ENCODE results near the gene EPB41L5.
"Not testable (repeated sequence)": the region's sequence is repeated elsewhere in the genome, so short reads cannot be mapped to it uniquely, and the experiment has no call there.

EPB41L5 gene

DNA sequence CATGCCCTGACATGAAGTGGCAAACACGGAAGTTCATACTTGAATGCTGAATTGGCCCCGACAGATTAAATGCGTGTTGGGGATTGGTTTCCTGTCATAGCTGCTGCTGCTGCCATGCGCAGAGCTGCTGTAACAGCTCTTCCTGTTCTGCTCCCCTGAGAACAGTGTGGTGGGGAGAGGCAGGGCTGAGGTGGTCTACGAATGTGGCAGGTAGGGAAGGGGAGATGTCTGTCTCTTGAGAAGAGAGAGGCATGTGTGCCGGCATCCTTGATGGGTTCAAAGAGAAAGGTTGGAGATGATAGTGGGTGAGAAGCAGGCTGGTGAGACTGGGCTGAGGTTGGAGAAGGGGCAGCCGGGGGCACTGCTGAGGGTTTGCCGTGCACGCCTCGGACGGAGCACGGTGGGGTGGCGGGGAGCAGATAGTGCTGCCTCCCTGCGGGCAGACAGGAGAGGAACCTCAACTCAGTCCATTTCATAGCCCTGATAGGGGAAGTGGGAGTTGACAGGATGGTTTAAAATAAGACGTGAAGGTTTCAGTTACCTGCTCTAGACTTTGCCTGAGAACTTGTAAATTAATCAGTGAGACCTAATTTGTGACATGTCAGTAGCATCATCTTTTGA, 164.2 kb downstream of the EPB41L5 start:
- peak overlapping the region; percentile 87 for H3K4me3 Mint-ChIP-seq
- ATAC-seq (peak; percentile 95), DNase-seq (ENCODE audit: low spot score in 2 of 2) (peak; percentile 58 to 89)
- peaks cover 10% of the 10 kb centered on the region for H3K36me3 Mint-ChIP-seq
- peaks cover 29% of the 10 kb centered on the region for H3K4me1 Mint-ChIP-seq
- H3K27ac Mint-ChIP-seq = peak overlapping the region; percentile 95
- no peaks in the 10 kb centered on the region for H3K9me3 Mint-ChIP-seq

DNA sequence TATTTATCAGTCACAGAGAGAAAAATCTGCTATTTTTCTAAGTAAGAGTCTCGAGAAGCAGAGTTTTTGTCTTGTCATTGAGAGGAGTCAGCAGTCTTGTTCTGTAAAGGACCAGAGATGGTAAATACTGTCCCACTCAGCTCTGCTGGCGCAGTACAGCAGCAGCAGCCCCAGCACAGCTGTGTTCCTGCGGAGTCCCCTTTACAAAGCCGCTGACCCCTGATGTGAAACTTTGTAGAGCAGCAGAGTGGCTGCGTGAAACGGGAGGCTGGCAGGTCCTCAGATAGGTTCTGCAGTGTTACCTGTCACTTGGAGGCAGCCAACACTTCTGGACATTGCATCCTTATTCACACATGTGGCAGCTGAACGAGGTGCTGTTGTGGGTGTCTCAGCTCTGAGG, 165.1 kb downstream of the EPB41L5 start:
- no peak for DNase-seq (ENCODE audit: low spot score in 2 of 2)
- Mint-ChIP-seq H3K4me3 (peak overlapping the region; percentile 87), H3K9me3 (no peaks in the 10 kb centered on the region), H3K36me3 (peaks cover 9% of the 10 kb centered on the region), H3K27ac (peak overlapping the region; percentile 95), H3K4me1 (peaks cover 35% of the 10 kb centered on the region)
- no peak for ATAC-seq

DNA sequence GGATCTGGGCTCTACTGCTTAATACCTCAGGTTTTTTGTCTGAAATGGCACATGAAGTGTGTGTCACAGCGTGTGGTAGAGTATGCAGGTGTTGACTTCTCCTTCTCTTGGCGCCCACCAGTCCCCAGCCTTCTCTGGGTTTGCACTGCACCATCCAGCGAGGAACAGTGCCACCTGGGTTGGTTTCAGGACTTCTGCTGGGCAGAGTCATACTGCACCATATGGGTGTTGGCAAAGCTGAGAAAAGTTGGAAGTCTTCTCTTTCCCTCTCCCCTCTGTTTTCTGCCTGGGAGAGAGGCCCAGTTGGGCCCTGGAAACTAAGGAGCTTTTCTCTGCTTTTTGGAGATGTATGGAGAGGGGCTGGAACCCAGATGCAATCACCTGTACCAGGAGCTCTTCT, 166.5 kb downstream of the EPB41L5 start:
- H3K4me1 Mint-ChIP-seq = peaks cover 40% of the 10 kb centered on the region
- no peak overlapping the region for H3K4me3 Mint-ChIP-seq
- H3K36me3 Mint-ChIP-seq = peaks cover 5% of the 10 kb centered on the region
- ATAC-seq (no peak), DNase-seq (ENCODE audit: low spot score in 2 of 2) (no peak)
- H3K9me3 Mint-ChIP-seq = no peaks in the 10 kb centered on the region
- peak overlapping the region; percentile 95 for H3K27ac Mint-ChIP-seq

DNA sequence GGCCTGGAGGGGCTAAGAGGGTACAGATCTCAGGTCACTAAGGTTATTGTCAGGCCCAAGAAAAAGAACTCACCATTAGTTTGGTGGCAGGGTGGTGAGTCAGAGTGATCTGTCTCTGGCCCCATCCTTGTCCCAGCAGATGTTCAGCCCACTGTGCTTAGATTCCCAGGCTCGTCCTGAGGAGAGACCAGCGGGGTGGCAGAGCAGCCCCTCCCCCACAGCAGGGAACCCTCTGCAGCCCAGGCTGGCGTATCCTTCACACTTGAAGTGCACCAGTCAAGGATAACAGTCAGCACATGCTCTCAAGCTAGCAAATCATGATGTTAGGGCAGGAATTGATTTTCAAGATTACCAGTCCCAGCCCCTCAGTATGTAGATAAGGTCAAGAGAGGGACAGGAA, 167.2 kb downstream of the EPB41L5 start:
- ATAC-seq = no peak
- peaks cover 5% of the 10 kb centered on the region for H3K36me3 Mint-ChIP-seq
- no peaks in the 10 kb centered on the region for H3K9me3 Mint-ChIP-seq
- peaks cover 40% of the 10 kb centered on the region for H3K4me1 Mint-ChIP-seq
- H3K4me3 Mint-ChIP-seq = no peak overlapping the region
- peak overlapping the region; percentile 95 for H3K27ac Mint-ChIP-seq
- DNase-seq (ENCODE audit: low spot score in 2 of 2) = no peak

DNA sequence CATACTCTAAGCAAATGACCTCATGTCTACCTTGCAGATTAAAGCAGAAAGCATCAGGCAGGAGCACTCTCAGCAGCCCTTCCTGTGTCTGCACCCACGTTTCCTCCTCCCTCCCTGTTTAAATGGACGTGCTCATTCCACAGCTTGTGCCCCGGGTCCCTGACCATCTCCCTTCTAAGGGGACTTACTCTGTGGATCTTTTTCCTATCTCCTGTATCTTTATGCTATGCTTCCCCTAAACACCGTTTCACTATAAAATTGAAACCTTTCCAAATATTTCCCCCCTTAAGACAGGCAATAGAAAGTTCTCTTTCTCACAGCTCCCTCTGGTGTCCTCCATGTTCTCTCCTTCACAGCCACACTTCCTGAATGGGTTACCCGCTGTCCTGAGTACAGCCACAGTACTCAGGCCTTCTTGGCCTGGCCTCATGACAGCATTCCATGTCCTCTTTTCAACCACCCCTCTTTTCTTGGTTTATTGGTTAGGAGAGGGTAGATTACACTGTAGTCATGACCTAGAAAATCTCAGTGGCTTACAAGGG, 169.2 kb downstream of the EPB41L5 start:
- Mint-ChIP-seq H3K27ac (peak overlapping the region; percentile 88), H3K4me3 (peak overlapping the region; percentile 48), H3K4me1 (peaks cover 37% of the 10 kb centered on the region), H3K9me3 (no peaks in the 10 kb centered on the region), H3K36me3 (peaks cover 2% of the 10 kb centered on the region)
- ATAC-seq (no peak), DNase-seq (ENCODE audit: low spot score in 2 of 2) (no peak)

DNA sequence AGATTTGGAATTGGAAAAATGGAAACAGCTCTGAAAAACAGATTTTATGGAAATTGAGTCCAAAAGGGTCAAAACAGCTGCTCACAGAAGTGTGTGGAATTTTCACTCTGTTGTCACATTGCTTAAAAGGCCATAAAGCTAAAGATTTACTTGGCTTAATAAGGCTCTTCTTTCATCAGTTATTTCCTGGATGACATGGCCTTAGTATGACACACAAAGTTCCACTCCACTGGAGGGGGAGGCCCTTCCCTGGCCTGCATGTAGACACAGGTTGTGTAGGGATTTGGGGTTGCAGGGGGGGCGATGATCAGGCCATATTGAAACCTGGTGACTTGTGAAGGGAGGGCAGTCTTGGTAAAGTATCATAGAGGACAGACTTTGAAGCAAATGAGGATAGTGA, 176.3 kb downstream of the EPB41L5 start:
- no peaks in the 10 kb centered on the region for H3K36me3 Mint-ChIP-seq
- no peak for DNase-seq (ENCODE audit: low spot score in 2 of 2)
- H3K4me3 Mint-ChIP-seq = no peak overlapping the region
- H3K4me1 Mint-ChIP-seq = no peaks in the 10 kb centered on the region
- peaks cover 8% of the 10 kb centered on the region for H3K9me3 Mint-ChIP-seq
- no peak for ATAC-seq
- H3K27ac Mint-ChIP-seq = no peak overlapping the region

DNA sequence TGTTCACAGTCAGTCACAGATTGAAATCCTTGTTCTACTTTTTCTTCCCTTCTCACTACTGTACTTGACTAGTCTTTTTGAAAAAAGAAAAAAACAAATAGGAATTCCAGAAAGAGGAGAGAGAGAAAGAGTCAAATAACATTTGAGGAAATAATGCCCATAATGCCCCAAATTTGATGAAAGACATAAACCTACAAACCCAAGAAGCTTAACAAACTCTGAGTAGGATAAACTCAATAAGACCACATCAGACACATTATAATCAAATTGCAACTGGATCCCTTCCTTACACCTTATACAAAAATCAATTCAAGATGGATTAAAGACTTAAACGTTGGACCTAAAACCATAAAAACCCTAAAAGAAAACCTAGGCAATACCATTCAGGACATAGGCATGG, 179.4 kb downstream of the EPB41L5 start:
- DNase-seq (ENCODE audit: low spot score in 2 of 2) (no peak), ATAC-seq (no peak)
- no peaks in the 10 kb centered on the region for H3K36me3 Mint-ChIP-seq
- no peak overlapping the region for H3K4me3 Mint-ChIP-seq
- H3K27ac Mint-ChIP-seq = no peak overlapping the region
- peaks cover 8% of the 10 kb centered on the region for H3K9me3 Mint-ChIP-seq
- H3K4me1 Mint-ChIP-seq = no peaks in the 10 kb centered on the region

DNA sequence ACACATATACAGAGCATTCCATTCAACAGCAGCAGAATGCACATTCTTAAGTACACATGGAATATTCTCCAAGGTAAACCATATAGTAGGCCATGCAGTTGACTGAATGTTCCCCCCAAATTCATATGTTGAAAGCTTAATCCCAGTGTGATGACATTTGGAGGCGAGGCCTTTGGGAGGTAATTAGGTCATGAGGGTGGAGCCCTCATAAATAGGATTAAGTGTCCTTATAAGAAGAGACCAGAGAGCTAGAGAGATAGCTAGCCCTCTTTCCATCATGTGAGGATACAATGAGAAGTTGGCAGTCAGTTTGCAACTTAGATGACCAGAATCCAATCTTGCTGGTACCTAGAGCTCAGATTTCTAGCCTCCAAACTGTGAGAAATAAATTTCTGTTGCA, 182.7 kb downstream of the EPB41L5 start:
- peaks cover 8% of the 10 kb centered on the region for H3K9me3 Mint-ChIP-seq
- DNase-seq (ENCODE audit: low spot score in 2 of 2) (no peak), ATAC-seq (no peak)
- H3K4me1 Mint-ChIP-seq = no peaks in the 10 kb centered on the region
- no peaks in the 10 kb centered on the region for H3K36me3 Mint-ChIP-seq
- no peak overlapping the region for H3K4me3 Mint-ChIP-seq
- no peak overlapping the region for H3K27ac Mint-ChIP-seq

DNA sequence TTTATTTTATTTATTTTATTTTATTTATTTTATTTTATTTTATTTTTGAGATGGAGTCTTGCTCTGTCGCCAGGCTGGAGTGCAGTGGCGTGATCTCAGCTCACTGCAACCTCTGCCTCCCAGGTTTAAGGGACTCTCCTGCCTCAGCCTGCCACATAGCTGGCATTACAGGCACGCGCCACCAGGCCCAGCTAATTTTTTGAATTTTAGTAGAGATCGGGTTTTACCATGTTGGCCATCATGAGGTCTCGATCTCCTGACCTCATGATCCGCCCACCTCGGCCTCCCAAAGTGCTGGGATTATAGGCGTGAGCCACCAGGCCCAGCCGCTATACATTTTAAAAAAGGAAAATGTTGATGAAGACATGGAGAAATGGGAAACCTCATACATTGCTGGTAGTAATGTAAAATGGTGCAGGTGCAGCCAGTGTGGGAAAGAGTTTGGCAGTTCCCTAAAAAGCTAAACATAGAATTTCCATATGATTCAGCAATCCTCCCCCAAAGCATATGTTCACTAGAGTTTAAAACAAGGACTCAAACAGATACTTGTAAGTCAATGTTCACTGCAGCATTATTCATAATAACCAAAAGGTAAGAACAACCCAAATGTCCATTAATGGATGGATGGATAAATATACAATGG, 187.1 kb downstream of the EPB41L5 start:
- H3K4me3 Mint-ChIP-seq; H3K36me3 Mint-ChIP-seq; ATAC-seq; H3K27ac Mint-ChIP-seq; H3K4me1 Mint-ChIP-seq; H3K9me3 Mint-ChIP-seq; DNase-seq (ENCODE audit: low spot score in 2 of 2): not testable (repeated sequence)

DNA sequence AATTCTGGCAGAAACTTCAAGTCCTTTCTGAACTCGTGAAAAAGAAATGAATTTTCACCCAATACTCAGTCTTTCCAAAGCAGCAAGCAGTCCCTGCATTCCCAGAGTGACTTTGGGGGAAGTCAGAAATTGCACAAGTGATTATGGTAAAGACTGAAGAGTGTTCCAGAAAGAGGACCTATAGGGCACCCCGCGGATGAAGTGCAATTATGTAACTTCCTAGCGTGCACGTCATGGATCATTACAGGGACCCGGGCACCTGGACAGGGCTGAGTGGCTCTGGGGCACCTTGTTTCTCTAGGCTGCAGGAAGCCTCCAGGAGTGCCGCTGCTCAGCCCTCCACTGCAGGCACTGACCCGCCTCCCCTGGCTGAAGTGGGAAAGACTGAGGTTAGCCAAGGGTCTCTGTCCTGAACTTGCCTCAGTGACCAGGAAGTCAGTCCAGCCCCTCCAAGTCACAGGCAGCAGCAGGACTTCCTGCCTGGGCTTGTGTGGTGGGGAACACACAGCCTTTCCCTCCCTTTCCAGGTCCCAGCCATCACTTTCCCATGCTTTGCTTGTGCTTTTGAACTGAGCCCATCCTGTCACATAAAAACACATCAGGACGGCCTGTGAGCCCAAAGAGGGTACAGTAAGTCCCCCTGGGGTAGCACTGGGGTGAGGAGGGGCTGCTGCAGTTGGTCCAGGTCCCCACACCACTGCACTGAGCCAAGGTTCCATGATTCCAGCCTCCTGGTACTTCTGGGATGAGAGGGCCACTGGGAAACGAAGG, 190.6 kb downstream of the EPB41L5 start:
- H3K36me3 Mint-ChIP-seq = no peaks in the 10 kb centered on the region
- no peaks in the 10 kb centered on the region for H3K9me3 Mint-ChIP-seq
- DNase-seq (ENCODE audit: low spot score in 2 of 2) (no peak), ATAC-seq (no peak)
- no peaks in the 10 kb centered on the region for H3K4me1 Mint-ChIP-seq
- H3K27ac Mint-ChIP-seq = no peak overlapping the region
- H3K4me3 Mint-ChIP-seq = no peak overlapping the region

DNA sequence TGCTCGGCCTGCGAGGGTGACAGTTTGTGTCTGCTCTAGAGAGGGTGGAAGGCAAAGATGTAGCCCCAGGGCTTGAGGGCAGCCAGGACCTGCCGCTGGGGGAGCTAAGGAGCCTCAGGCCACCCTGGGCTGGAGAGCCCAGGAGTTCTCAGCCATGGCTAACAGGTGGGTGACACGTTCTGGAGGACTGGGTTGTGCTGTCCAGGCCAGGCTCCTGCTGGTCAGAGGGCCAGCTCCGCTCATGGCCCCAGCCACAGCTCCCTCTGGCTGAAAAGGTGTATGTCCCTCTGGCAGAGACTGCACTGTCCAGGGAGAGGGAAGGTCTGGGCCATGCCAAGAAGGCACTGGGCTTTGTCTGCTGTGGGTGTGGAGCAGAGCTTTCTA, 191.1 kb downstream of the EPB41L5 start:
- peak; percentile 11 for ATAC-seq
- H3K4me3 Mint-ChIP-seq = no peak overlapping the region
- DNase-seq (ENCODE audit: low spot score in 2 of 2) = no peak

DNA sequence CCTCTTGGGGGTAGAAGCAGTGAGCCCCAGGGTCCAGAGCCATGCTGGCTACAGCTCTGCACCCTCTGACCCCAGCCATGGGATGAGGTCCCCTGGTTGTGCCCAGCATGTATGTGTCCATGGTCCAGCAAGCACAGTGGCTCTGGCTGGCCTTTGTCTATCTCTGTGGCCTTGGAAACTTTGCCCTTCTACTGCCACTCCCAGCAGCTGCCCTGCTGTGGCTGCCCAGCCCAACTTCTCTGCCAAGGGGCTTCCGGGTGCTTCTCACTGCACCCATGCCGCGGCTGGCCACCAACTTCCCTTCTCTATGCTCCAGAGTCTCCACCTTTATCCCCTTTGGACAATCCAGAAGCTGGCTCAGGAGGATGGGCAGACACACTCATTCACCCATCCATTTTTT, 191.5 kb downstream of the EPB41L5 start:
- H3K36me3 Mint-ChIP-seq = no peaks in the 10 kb centered on the region
- H3K27ac Mint-ChIP-seq = no peak overlapping the region
- no peak overlapping the region for H3K4me3 Mint-ChIP-seq
- no peaks in the 10 kb centered on the region for H3K4me1 Mint-ChIP-seq
- no peak for ATAC-seq
- DNase-seq (ENCODE audit: low spot score in 2 of 2) = no peak
- no peaks in the 10 kb centered on the region for H3K9me3 Mint-ChIP-seq

More for the DNA sequence above, 191.1 kb downstream of the EPB41L5 start:
- no peaks in the 10 kb centered on the region for H3K9me3 Mint-ChIP-seq
- no peak overlapping the region for H3K27ac Mint-ChIP-seq
- H3K36me3 Mint-ChIP-seq = no peaks in the 10 kb centered on the region
- no peaks in the 10 kb centered on the region for H3K4me1 Mint-ChIP-seq

DNA sequence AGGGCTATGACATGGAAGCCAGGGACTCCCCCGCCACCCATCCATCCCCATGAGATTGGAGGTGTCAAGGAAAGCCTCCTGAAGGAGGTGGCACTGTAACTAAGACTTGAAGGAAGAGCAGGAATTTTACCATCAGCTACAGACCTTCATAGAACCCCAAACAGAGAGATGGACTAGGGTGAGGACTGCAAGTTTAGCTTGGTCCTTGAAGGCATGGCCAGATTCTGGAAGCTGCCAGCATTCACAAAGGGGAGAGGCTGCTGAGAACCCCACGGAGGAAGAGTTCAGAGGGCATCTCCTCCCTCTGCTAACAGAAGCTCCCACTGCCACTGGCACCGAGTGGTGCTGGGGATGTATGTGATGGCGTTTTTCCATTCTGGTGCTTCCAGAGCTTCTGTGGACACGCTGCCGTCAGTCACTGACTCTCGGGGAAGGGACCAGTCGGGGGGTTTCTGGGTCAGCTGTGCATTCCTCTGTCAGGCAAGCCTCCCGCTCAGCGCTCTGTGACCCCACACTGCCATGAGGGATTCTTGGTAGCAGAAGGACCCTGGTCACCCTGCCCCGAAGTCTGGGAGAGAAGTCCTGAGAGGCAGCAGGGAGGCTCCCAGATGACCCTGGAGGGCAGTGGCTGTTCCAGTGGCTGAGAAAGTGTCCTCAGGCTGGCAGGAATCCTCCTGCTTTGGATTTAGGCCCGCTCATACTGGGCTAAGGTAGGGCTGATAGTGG, 192.2 kb downstream of the EPB41L5 start:
- DNase-seq (ENCODE audit: low spot score in 2 of 2) (no peak), ATAC-seq (no peak)
- H3K36me3 Mint-ChIP-seq = no peaks in the 10 kb centered on the region
- H3K4me1 Mint-ChIP-seq = no peaks in the 10 kb centered on the region
- no peak overlapping the region for H3K4me3 Mint-ChIP-seq
- no peaks in the 10 kb centered on the region for H3K9me3 Mint-ChIP-seq
- peak overlapping the region; percentile 32 for H3K27ac Mint-ChIP-seq

DNA sequence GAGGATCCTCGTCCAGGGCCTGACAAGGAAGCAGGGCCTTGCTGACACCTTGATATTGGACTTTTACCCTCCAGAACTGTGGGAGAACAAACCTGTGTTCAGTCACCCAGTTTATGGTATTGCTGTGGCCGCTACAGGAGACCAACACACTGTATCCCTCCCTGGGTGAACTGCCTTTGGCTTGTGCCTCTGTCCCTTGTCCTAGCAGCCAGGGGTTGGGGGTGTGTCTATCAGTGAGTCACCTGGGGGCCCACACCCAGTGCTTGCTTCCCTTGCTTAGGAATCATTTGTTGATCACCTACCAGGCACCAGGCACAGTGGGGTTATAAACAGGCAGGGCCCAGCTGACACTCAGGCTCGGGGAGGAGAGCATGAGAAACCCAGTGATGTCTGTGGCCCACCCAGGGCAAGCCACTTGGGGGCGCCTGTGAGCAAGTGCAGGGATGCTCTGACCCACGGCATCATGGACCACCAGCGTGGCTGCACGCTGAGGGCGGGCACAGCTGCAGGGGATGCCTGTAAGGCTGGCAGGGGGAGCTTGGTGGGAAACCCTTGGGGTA, 193.2 kb downstream of the EPB41L5 start:
- H3K36me3 Mint-ChIP-seq = no peaks in the 10 kb centered on the region
- H3K4me3 Mint-ChIP-seq = no peak overlapping the region
- ATAC-seq = peak; percentile 66
- H3K4me1 Mint-ChIP-seq = no peaks in the 10 kb centered on the region
- DNase-seq (ENCODE audit: low spot score in 2 of 2) = peak; percentile 56 to 80
- peak overlapping the region; percentile 32 for H3K27ac Mint-ChIP-seq
- H3K9me3 Mint-ChIP-seq = no peaks in the 10 kb centered on the region
